Right forelimb (tissue), 1 donor: ENCODE results near the gene PDYN.
A peak's percentile ranks its signal among the peaks of the same experiment; 100 is the strongest.

Experiments used
- DNase-seq: peaks from one replicate; pipeline ENCODE4 v3.0.0-alpha.2; 2018

Gene PDYN

GRCh38 chr20:1992359-1993110 lies 1.3 kb downstream of the PDYN start:
- DNase-seq, result no peak

- DNase-seq, result no peak
Observed at GRCh38 chr20:1987826-1988225, 6.0 kb downstream of the PDYN start.

GRCh38 chr20:1983301-1983700 lies 10.6 kb downstream of the PDYN start:
- no peak for DNase-seq

GRCh38 chr20:1982686-1983085 lies 11.2 kb downstream of the PDYN start:
- no peak for DNase-seq

GRCh38 chr20:1979106-1979778 lies 14.6 kb downstream of the PDYN start:
- no peak for DNase-seq

- DNase-seq, result no peak
Observed at GRCh38 chr20:1975291-1975690, 18.6 kb downstream of the PDYN start.

GRCh38 chr20:1973601-1974440 lies 20.0 kb downstream of the PDYN start:
- no peak for DNase-seq

GRCh38 chr20:1971893-1972586 lies 21.8 kb downstream of the PDYN start:
- DNase-seq, result no peak

- DNase-seq, result no peak
Observed at GRCh38 chr20:1968964-1969363, 24.9 kb downstream of the PDYN start.

- peak; percentile 81 for DNase-seq
Observed at GRCh38 chr20:1965520-1966351, 28.1 kb downstream of the PDYN start.

GRCh38 chr20:1964659-1965405 lies 29.0 kb downstream of the PDYN start:
- DNase-seq, result no peak

GRCh38 chr20:1964061-1964460 lies 29.8 kb downstream of the PDYN start:
- no peak for DNase-seq

GRCh38 chr20:1961374-1961773 lies 32.5 kb downstream of the PDYN start:
- no peak for DNase-seq

GRCh38 chr20:1959156-1959555 lies 34.7 kb downstream of the PDYN start:
- no peak for DNase-seq

- DNase-seq, result no peak
Observed at GRCh38 chr20:1958426-1958825, 35.4 kb downstream of the PDYN start.

- no peak for DNase-seq
Observed at GRCh38 chr20:1955217-1955616, 38.6 kb downstream of the PDYN start.

GRCh38 chr20:1953621-1954020 lies 40.2 kb downstream of the PDYN start:
- no peak for DNase-seq

GRCh38 chr20:1952737-1953530 lies 40.9 kb downstream of the PDYN start:
- no peak for DNase-seq

GRCh38 chr20:1951436-1952115 lies 42.3 kb downstream of the PDYN start:
- DNase-seq, result no peak

GRCh38 chr20:1950836-1951235 lies 43.0 kb downstream of the PDYN start:
- no peak for DNase-seq
